GM19324 (cell line): ENCODE results near the gene MAPK4.

Experiments used
- ATAC-seq: cut with Tn5 transposase; IDR thresholded peaks from one replicate; pipeline ENCODE4 v1.9.1; 2021; ENCODE audit warnings: mild to moderate bottlenecking, moderate library complexity; ENCODE audit not compliant: unreplicated experiment, low FRiP score

The MAPK4 gene

DNA sequence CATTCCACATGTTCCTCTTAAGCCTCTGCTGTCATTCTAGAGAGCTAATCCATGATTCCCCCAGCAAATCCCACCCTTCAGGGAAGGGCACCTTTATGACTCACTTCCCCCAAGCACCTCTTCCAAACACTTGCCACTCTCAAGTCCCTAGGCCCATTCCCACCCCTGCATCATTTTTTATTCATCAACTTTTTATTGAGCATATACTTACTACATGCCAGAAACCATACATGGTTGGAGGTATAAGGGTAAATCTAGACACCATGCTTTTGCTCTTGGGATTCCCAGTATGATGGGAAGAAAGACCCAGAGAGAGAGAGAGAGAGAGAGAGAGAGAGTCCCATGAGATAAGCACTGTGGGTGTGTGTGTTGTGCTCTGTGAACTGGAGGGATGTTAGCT lies 87.9 kb downstream of the MAPK4 start:
- ATAC-seq = no peak

DNA sequence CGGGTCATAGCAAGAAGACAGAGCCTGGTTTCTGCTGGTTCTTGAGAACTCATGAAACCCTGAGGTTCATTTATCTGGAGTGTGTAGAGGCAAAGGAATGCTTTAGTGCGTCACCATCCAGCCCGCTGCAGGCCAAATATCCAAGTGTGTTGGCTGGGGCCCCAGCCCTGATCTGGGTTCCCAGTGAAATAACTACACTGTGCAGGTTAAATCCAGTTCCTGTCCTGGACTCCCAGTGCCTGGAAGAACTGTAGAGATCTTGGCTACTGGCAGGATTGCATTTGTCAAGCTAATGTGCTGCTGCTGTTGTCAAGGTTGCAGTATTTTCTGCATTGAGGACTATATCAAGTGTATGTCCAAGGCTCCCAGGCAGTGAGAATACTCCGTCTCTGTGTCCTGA lies 89.9 kb downstream of the MAPK4 start:
- no peak for ATAC-seq

DNA sequence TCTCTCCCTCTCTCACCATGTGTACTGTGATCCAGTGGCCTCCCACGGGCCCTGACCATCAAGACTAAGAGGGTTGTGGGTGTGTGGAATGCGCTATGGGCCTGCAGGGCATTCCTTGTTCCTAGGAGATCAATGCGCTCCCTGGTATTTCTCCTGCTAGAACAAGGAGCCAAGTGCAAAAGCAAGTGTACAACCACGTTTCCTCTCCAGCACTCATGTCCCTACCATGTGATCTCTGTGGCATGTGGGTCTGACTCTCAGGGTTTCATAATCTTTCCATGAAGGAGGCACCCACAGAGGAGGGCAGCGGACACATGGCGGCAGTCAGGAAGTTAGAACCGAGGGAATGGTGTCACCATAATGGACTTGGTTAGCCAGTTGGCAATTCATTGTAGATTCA lies 91.4 kb downstream of the MAPK4 start:
- no peak for ATAC-seq

DNA sequence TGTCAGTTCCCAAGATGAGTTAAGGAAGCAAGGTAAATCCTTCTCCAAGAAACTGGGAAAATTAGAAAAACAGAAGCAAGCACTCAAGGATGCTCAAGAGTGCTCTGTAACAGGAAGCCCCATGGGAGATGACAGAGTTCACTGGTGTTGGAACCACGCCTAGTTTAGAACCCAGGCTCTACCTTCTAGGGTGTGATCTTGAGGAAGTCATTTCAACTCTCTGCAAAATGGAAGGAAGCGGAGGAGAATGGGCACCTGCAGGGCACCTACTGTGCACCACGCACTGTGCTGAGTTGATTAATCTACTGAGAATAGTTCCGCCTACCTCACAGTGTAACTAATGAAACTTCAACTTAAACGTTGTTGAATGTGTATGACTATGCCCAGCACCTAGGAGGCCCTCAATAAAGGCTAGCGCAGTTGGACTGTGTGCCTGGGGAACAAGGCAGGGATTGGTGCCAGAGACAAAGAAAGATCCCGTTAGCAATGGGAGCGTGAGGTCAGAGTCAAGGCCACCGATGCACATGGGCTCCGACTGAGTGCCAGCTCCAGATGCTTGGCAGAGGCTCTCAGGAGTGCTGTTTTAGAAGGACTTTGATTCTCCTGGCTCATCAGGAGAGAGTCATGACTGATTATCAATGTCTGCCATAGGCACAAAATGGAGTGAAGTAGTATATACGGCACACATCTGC lies 93.7 kb downstream of the MAPK4 start:
- ATAC-seq = no peak

DNA sequence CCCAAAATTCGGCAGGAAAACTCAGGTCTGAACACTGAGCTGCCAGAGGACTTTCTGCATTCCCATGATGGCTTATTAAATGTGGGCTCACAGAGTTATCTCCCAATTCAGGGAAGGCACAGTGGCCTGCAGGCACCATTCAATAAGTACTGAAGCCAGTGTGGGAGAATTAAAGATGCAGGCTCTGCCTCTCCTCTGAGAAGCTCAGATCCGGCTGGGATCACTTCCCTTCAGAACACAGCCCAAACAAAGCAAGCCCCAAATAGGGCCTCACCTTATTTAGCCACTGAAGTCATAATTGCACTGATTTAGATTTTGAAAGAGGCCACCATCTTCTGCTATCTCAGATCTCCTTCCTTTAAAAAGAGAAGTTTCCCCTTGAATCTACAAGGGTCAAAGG lies 94.3 kb downstream of the MAPK4 start:
- no peak for ATAC-seq

DNA sequence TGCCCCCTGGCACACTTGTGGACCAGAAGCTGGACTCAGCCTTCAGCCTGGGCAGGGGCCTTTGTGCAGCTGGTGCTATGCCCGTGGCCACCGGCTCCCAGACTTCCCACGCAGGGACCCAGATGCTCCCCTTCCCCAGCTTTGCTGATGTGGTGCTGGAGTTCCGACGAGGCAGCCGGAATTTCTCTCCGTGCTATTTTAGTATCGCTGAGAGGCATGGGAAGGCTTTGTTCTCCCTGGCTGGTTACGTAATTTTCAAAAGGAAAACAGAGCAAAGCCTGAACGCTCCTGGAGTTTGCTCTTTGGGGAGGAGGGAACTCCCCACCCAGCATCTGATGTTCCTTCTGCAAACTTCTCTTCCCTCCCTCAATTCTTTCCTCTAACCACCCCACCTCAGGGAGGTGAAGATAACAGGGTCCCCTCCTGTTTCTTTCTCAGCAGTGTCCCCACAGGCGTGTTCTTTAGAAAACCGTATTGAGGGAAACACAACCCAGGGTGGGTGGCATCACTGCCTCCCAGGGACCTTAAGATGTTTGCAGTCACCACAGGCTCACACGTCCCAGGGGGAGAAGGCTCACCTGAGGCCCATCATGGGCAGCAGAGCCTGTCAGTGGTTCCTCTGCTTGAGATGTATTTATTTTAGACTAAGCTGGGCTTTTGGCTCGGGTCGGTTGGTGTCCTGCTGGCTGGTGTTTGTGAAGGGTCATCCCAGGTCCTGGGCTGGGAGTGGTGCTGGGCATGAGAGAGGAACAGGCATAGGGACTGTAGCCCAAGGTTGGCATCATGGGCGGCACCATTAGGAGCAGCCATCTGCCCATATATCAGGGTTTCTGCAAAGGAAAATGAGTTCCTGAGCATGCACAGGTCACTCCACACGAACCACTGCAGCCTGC lies 95.0 kb downstream of the MAPK4 start:
- ATAC-seq = no peak

DNA sequence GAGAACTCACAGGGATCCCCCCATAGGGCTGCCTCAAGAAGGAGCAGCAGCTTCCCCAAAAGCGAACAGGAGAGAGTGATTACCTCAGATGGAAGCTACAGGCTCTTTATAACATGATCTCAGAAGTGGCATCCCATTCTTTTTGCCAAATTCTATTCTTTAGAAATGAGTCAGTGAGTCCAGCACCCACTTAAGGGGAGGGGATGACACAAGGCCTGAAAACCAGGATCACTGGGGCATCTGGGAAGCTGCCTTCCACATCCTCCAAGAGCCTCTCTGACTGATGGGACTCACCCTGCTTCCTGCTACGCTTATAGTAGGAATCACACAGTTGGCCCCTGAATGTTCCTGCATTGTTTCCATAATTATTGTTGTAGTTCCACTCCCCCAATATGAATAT lies 96.5 kb downstream of the MAPK4 start:
- ATAC-seq = no peak

DNA sequence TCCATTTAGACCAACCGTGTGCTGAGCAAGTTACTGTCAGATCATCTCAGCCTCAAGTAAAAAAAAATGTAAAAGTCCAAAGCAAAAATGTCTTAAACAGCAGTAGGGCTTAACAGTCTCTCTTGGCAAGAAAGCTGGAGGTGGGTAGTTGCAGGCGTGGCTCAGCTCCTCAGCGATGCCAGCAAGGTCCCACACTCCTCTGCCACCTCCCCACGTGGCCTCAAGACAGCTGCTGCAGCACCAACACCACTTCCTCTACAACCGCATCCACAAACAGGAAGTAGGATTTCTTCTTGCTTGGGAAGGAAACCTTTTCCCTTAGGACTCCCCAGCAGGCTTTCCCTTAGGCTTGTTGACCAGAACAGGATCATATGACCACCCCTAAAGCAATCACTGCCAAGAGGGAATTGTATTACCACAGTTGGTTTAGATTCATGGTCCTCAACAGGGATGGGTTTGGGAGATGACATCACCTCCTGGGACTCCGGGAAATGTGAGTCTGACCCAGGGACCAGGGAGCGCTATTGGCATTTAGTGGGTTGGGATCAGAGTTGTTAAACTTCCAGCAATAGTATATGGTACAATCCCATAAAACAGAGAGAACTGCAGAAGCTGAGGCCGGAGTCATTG lies 97.1 kb downstream of the MAPK4 start:
- no peak for ATAC-seq

DNA sequence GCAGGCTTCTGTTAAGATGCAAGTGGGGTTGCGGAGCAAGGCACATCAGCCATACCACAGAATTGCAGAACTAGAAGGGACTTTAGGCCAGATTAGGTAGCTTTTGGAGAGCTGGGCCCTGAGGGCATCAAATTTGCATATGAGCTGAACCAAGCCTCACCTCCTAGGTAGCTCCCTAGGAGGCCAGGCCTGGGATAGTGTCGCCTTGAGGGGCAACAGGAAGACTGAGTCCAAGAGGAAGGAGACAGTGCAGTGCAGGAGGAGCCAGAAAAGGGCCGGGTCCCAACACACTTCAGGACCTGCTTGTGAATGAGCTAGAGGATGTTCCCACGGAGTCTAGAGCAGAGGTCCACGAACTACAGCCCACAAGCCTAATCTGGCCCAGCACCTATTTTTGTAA lies 98.7 kb downstream of the MAPK4 start:
- no peak for ATAC-seq

DNA sequence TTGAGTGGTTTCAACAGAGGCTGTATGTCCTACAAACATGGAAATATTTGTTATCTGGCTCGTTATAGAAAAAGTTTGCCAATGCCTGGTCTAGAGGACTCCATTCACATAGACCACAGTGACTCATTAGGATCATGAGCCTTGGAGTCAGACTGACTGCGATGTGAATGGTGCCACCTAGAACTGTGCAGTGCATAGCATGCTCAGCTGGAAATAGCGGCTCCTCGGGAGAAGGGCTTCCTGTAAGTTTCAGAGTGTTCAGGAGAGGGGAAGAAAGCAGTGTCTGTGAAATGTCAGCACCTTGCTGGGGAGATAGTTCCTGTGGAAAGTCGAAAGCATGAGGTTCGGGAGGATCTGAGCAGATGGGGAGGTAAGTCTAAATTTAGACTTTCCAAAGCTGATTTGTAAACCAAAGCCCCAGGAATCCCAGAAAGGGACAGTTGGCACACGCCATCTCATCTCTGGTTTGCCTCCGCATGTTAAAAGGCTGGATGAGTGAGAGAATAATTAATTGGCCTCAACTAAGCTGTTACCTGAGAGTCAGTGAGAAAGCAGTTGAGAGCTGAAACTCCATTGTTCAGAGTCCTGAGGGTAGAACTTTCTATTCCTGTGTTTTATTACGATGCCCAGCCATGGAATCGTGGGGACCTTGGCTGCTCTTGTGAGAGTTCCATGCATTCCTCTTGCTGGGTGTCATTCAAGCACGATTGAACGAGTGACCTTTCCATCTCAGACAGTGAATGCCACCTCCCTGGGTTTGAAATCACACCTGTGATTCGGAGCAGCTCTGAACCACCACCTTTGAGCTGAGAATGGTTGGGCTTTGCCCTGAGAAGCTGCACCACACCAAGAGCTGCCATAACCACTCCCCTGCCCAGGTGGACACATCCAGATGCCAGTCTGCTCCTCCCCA lies 99.5 kb downstream of the MAPK4 start:
- ATAC-seq = no peak

DNA sequence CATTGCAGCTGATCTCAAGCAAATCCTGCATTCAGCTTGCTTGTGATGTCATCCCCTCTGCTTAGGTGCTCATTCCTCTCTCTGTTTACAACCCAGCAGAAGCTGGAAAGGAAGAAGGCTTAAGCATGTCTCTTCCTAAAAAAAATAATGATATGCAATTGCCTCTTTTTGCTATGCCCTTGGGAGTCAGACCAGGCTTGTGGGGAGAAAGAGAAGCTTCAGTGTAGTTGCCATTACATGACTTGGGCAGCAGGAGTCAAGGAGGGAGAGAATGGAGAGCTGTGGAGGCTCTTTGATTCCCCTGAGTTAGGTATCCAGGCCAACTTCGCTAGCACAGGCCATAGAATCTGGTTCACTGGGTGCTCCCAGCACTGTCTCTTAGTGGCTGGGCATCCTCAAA lies 101.1 kb downstream of the MAPK4 start:
- no peak for ATAC-seq

DNA sequence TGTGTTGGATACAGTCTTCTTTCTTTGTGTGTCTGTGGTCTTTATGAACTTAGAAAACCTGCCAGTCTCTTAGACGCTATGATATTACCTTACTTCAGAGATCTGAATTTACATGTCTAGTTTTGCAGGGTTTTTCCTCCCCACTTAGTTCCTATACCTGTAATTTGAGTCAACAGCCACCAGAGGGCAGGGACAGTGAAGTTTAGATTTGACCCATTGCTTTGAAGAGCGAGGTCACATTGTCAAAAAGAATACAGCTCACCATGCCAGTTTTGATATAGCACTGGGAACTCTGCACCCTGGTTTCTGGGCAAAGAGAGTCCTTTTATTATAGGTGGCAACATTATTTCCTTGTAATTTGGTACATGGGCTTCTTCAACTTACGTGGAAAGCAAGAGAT lies 102.3 kb downstream of the MAPK4 start:
- no peak for ATAC-seq

DNA sequence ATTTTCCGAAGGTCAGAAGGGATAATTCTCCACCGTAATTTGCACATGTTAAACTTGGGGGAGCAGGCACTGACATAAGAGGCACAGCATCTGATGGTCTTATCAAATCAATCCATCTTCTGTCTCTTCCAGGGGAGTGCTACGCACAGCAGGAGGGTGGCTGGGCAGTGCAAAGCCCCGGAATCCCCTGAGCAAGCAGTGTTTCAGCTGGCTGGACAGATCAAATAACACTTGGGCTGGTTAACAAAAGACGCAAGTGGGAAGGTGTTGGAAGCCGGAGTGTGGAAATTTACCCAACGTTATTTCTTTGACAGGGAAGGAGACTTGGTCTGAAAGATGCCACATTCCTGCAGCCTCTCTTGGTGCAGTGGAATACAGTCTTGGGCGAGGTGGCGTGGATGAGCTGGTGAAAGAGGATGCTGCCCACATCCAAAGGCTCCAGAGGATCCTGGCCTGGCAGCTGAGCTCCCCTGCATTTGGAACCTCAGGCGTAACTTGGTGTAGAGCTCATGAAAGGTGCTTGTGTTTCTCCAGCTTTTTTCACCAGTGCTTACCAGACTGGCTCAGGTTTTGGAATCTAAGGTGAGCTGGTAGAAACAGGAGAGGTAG lies 103.0 kb downstream of the MAPK4 start:
- ATAC-seq = no peak

DNA sequence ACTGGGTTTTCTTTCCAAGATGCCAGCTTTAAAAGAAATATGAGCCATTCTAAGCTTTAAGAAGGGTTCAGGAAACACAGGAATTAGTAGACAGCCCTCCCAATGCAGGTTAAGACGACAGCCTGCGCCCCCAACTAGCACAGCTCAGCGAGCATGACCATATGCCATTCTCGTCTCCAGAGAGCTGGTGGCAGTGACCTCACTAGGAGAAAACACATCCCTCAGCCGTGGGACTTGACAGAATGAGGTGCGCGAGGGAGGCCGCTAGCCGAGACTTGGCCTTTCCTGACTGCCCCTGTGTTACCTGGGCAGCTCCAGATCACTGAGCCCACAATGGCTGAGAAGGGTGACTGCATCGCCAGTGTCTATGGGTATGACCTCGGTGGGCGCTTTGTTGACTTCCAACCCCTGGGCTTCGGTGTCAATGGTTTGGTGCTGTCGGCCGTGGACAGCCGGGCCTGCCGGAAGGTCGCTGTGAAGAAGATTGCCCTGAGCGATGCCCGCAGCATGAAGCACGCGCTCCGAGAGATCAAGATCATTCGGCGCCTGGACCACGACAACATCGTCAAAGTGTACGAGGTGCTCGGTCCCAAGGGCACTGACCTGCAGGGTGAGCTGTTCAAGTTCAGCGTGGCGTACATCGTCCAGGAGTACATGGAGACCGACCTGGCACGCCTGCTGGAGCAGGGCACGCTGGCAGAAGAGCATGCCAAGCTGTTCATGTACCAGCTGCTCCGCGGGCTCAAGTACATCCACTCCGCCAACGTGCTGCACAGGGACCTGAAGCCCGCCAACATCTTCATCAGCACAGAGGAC lies 103.9 kb downstream of the MAPK4 start:
- ATAC-seq = no peak

DNA sequence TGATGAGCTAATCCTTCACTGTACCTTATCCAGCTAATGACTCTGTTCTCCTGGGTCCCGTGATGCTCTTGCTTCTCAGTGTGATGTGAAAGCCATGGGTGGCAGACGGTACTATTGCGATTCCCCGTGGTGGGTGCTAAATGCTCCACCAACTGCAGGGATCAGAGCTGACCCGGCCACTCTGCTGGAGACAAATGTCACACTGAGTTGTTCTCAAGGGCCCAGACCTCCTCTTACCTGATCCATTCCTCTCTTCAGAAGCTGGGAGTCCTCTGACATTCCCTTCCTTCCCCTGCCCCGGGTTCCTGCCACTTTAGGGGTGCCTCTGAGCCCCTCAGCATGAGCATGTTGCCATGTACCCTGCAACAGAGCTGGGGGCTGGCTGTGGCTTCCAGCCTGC lies 105.1 kb downstream of the MAPK4 start:
- ATAC-seq = no peak

DNA sequence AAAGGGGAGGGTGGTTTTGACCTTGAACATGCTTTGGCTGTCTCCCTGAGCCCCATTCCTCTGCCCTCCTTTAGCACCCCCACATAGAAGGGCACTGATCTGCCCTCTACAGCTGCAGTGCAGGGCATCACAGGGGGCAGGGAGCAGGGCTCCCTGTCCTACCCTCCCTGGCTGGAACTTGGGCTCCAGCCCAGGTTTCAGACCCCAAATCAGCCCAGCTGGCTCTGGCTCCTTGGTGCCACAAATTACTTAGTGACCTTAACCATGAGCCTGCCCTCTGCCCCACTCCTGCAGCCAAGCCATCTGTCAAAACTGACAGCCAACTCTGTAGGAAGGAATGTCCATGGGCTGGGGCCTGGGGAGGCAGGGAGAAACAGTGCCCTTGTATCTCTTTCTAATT lies 105.6 kb downstream of the MAPK4 start:
- no peak for ATAC-seq

DNA sequence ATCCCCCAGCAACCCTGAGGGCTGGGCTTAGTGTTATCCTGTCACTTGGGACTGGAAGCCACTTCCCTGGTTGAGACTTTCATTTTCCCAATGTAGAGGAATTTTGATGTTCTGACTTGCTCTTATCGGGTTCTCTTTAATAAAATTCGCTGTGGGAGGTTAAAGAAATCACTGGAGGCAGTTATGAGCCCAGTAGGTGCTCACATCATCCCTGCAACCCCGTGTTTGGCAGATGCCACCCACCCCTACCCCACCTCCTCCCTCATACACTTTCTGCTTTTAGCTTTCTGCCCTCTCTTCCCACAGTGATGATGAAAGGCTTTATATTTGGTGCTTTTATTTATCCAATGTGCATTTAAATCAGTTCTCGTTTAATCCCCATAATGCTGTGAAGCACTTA lies 106.6 kb downstream of the MAPK4 start:
- no peak for ATAC-seq

DNA sequence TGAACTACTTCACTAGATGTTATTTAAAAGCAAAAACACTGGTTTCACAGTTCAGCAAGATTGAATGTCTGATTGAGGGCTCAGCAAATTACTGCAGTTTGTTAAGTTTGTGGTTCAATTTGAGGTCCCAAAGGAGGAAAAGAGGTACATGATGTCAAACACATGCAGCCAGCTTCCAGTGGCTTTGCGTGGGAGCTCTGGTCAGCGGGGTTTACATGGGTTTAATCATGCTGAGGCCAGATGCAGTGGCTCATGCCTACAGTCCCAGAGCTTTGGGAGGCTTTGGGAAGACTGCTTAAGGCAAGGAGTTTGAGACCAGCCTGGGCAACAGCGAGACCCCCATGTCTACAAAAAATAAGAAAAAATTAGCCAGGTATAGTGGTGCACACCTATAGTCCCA lies 111.5 kb downstream of the MAPK4 start:
- no peak for ATAC-seq

DNA sequence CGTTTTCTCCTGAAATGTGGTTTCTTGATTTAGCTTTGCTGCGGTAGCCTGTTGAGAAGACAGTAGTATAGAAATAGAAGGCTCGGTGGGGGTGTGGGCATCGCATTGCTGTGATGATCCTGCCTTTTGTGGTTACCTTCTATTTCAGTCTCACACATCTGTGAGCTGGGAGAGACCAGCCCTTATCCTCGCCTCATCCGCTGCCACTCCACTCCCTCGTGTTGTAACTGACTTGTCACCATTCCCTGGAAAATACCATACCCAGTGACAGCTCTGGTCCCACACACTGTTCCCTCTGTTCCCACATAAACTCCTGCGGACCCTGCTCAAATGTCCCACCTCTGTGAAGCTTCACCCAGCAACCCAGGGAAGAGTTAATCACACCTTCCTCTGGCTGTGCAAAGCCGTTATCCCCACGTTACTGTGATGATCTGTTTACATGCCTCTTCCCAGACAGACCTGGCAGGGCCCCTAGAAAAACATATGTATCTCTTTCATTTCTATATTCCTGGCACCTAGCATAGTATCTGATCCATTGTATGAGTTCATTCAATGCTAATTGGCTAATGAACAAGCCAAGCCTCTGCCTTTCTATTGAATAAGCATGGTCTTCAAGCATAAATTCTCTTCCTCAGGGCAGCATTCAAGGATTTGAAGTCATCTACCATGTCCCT lies 114.6 kb downstream of the MAPK4 start:
- no peak for ATAC-seq
